ENCODE data around the gene ARRB1. TPM values are rescaled to one million over a fixed set of nuclear protein-coding genes. Genes with fewer than 3 reads are reported as not detected.

The ARRB1 gene
- polyA plus RNA-seq, 1 of the 3 experiments (the other 2 are of a cell fraction): 7.0 TPM

- TF ChIP-seq GATA2 (CRISPR knock-in tag; IDR thresholded peaks at IDR 0.05) (no peak), SMC3 (IDR thresholded peaks at IDR 0.05; ENCODE audit: low read depth, low read length) (peak; percentile 85), JUND (IDR thresholded peaks at IDR 0.05) (no peak), PBX3 (IDR thresholded peaks at IDR 0.05) (no peak), FOSL2 (IDR thresholded peaks at IDR 0.05; ENCODE audit: borderline replicate concordance, low read depth) (no peak), IRF3 (IDR thresholded peaks at IDR 0.05; ENCODE audit: low read depth, low read length) (no peak), ZBTB33 (IDR thresholded peaks at IDR 0.05; ENCODE audit: borderline replicate concordance, low read depth) (no peak)
Observed at GRCh38 chr11:75241036-75241905, 110.2 kb downstream of the ARRB1 start (continued).

- Histone ChIP-seq H2AFZ (ENCODE audit: low read depth) (peak within 1 kb of the TSS; percentile 35; the same call in 1 of the 2 replicates), H3K79me2 (ENCODE audit: insufficient read depth) (no peaks in the 10 kb centered on the region), H3K36me3 (replicated peaks in 1 of 2; ENCODE audit: control insufficient read depth in 1 of 2, insufficient read depth in 2 of 2, low read length in 1 of 2) (no peaks in the 10 kb centered on the region), H3K4me1 (ENCODE audit: control insufficient read depth in 1 of 2, insufficient read depth in 2 of 2, low read depth in 1 of 2, low read length in 1 of 2) (no peaks in the 10 kb centered on the region; a peak in 1 of 4 replicates), H3K27me3 (ENCODE audit: insufficient read depth) (peaks cover 36% of the 10 kb centered on the region), H3K27ac (ENCODE audit: low read depth in 2 of 2, low read length in 1 of 2) (no peak within 1 kb of the TSS; a peak in 1 of 4 replicates), H3K9ac (no peak within 1 kb of the TSS), H4K20me1 (ENCODE audit: insufficient read depth) (no peaks in the 10 kb centered on the region), H3K4me2 (peak within 1 kb of the TSS; percentile 70; the same call in 1 of the 2 replicates), H3K4me3 (ENCODE audit: low read depth in 2 of 2, low read length in 1 of 2) (peak within 1 kb of the TSS; percentile 53), H3K9me3 (no peaks in the 10 kb centered on the region), H3K9me2 (no peaks in the 10 kb centered on the region), H3F3A (replicated peaks; ENCODE audit: insufficient read depth) (no peaks in the 10 kb centered on the region)
- POLR2A ChIA-PET: interaction anchor here (1.0 to 2.1 kb wide), 7 partner anchors 17 to 216 kb away, joined by 3 to 9 read pairs (median 5); no protein-coding TSS in a partner anchor
- DNase-seq: peak; percentile 79
- CTCF ChIA-PET: interaction anchor here (0.7 to 17.5 kb wide), 29 partner anchors 8 to 314 kb away, joined by 3 to 1115 read pairs (median 12); partner anchors contain the start of gene SLCO2B1
- TF ChIP-seq USF2 (IDR thresholded peaks at IDR 0.05; ENCODE audit: borderline replicate concordance, low read depth, low read length) (no peak), ELF1 (IDR thresholded peaks at IDR 0.05) (no peak), SMC3 (IDR thresholded peaks at IDR 0.05; ENCODE audit: low read depth, low read length) (no peak), FOSL2 (IDR thresholded peaks at IDR 0.05; ENCODE audit: borderline replicate concordance, low read depth) (no peak), ZBTB33 (IDR thresholded peaks at IDR 0.05; ENCODE audit: borderline replicate concordance, low read depth) (no peak), NRF1 (IDR thresholded peaks at IDR 0.05; ENCODE audit: low read depth, low read length) (no peak), MXI1 (IDR thresholded peaks at IDR 0.05; ENCODE audit: low read depth, low read length) (no peak), TAF1 (IDR thresholded peaks at IDR 0.05; ENCODE audit: borderline replicate concordance, low read depth, low read length) (no peak), SIN3A (IDR thresholded peaks at IDR 0.05; ENCODE audit: borderline replicate concordance, low read depth, low read length) (no peak), MEF2A (IDR thresholded peaks at IDR 0.05; ENCODE audit: borderline replicate concordance, low read depth) (no peak)
- 7% methylated on average over 15 of the region's 58 CpGs for WGBS (ENCODE audit: low lambda C conversion rate)
Observed at GRCh38 chr11:75240311-75241035, 111.0 kb downstream of the ARRB1 start, which contains the start of gene TPBGL. Gene TPBGL, plus strand, starts transcription at chr11:75240774. Its CDS starts 276 bp downstream, at chr11:75241050.

All from SK-N-SH (cell line).